ENCODE data around the gene CLNK. TPM values are rescaled to one million over a fixed set of nuclear protein-coding genes. Genes with fewer than 3 reads are reported as not detected.

CLNK gene
- total RNA-seq, 2 experiments from 2014 or later = 0.05 to 0.17 TPM

DNA sequence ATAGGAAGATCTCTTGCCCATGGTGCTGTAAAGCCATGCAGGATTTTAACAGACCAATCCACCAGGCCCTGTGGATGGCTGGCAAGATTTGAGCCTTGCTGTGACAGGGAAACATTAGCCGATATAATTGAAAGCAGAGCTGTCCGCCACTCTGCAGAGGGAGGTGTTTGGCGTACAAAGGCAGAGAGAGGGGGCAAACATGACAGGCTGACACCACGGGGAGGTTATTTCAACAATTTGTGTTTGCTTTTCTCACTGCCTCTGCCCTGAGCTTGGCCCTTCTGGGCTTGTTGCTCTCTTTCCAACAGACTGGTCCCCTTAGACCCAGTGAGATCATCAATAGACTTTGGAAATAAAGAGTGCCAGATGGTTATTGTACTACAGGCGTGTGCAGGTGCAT, 59.4 kb downstream of the CLNK start:
- no peak overlapping the region for H3K4me3 ChIP-seq (ENCODE audit: low read length)
- Mint-ChIP-seq H3K27ac (no peak overlapping the region), H3K27me3 (no peaks in the 10 kb centered on the region), H3K4me1 (ENCODE audit: low read depth) (no peaks in the 10 kb centered on the region), H3K36me3 (ENCODE audit: low read depth) (no peaks in the 10 kb centered on the region), H3K9me3 (no peaks in the 10 kb centered on the region), H3K4me3 (no peak overlapping the region)
- no peaks in the 10 kb centered on the region for H3K27me3 ChIP-seq (ENCODE audit: control insufficient read depth in 1 of 2, insufficient read depth in 2 of 2, low read length in 2 of 2)
- CTCF ChIA-PET = no interaction called here
- DNase-seq = no peak
- no peak for ATAC-seq (ENCODE audit: poor library complexity)
- POLR2A ChIA-PET = interaction anchor here (0.6 kb wide), 1 partner anchor 1004 kb away, joined by 3 read pairs; no protein-coding TSS in a partner anchor
- H3K4me1 ChIP-seq (ENCODE audit: insufficient read depth, low read length) = no peaks in the 10 kb centered on the region
- no peaks in the 10 kb centered on the region for H3K36me3 ChIP-seq (ENCODE audit: insufficient read depth, low read length)
- TF ChIP-seq CTCF (IDR thresholded peaks at IDR 0.05) = no peak
- H3K27ac ChIP-seq (ENCODE audit: low read depth in 1 of 2, low read length in 2 of 2) = no peak overlapping the region
- no peaks in the 10 kb centered on the region for H3K9me3 ChIP-seq (ENCODE audit: control insufficient read depth in 1 of 2, insufficient read depth in 1 of 2, low read length in 2 of 2)
- intact Hi-C loops (cut with DNase I, micrococcal nuclease) = no loop called here

DNA sequence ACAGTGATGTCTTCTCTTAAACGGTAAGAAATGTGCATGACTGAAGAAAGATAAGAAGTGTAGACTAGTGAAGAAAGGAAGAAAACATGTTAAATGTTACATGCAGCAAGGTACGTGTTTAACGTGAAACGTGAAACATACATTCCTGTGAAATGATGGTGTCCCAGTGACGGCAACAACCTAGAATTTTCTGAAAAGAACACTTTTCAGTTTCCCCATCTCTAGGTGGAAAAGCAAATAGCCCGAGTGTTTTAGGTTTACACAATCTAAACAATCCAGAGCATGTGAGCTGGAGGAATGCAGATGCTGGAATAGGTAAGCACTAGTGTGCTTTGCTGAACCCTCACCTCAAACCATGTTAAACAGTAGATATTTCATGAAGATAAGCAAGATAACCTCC, 60.7 kb downstream of the CLNK start:
- Mint-ChIP-seq H3K27me3 (no peaks in the 10 kb centered on the region), H3K4me1 (ENCODE audit: low read depth) (no peaks in the 10 kb centered on the region), H3K9me3 (no peaks in the 10 kb centered on the region), H3K4me3 (no peak overlapping the region), H3K36me3 (ENCODE audit: low read depth) (no peaks in the 10 kb centered on the region), H3K27ac (no peak overlapping the region)
- Histone ChIP-seq H3K36me3 (ENCODE audit: insufficient read depth, low read length) (no peaks in the 10 kb centered on the region), H3K9me3 (ENCODE audit: control insufficient read depth in 1 of 2, insufficient read depth in 1 of 2, low read length in 2 of 2) (no peaks in the 10 kb centered on the region), H3K27ac (ENCODE audit: low read depth in 1 of 2, low read length in 2 of 2) (no peak overlapping the region), H3K27me3 (ENCODE audit: control insufficient read depth in 1 of 2, insufficient read depth in 2 of 2, low read length in 2 of 2) (no peaks in the 10 kb centered on the region), H3K4me1 (ENCODE audit: insufficient read depth, low read length) (no peaks in the 10 kb centered on the region), H3K4me3 (ENCODE audit: low read length) (no peak overlapping the region)
- DNase-seq (no peak), ATAC-seq (ENCODE audit: poor library complexity) (no peak)
- ChIA-PET CTCF (no interaction called here), POLR2A (no interaction called here)
- intact Hi-C loops (cut with DNase I, micrococcal nuclease) = no loop called here
- TF ChIP-seq CTCF (IDR thresholded peaks at IDR 0.05) = no peak

GRCh38 chr4:10623241-10623640, 61.3 kb downstream of the CLNK start:
- POLR2A ChIA-PET = no interaction called here
- Mint-ChIP-seq H3K4me1 (ENCODE audit: low read depth) (no peaks in the 10 kb centered on the region), H3K27me3 (no peaks in the 10 kb centered on the region), H3K9me3 (no peaks in the 10 kb centered on the region), H3K27ac (no peak overlapping the region), H3K4me3 (no peak overlapping the region), H3K36me3 (ENCODE audit: low read depth) (no peaks in the 10 kb centered on the region)
- no peak overlapping the region for H3K4me3 ChIP-seq (ENCODE audit: low read length)
- no peaks in the 10 kb centered on the region for H3K4me1 ChIP-seq (ENCODE audit: insufficient read depth, low read length)
- no peaks in the 10 kb centered on the region for H3K36me3 ChIP-seq (ENCODE audit: insufficient read depth, low read length)
- ATAC-seq (ENCODE audit: poor library complexity) = no peak
- H3K27me3 ChIP-seq (ENCODE audit: control insufficient read depth in 1 of 2, insufficient read depth in 2 of 2, low read length in 2 of 2) = no peaks in the 10 kb centered on the region
- no peaks in the 10 kb centered on the region for H3K9me3 ChIP-seq (ENCODE audit: control insufficient read depth in 1 of 2, insufficient read depth in 1 of 2, low read length in 2 of 2)
- no peak overlapping the region for H3K27ac ChIP-seq (ENCODE audit: low read depth in 1 of 2, low read length in 2 of 2)
- no peak for DNase-seq
- CTCF ChIA-PET = no interaction called here
- intact Hi-C loops (cut with DNase I, micrococcal nuclease) = no loop called here
- TF ChIP-seq CTCF (IDR thresholded peaks at IDR 0.05) = no peak

All from CD4-positive, alpha-beta T cell (primary cell).